ENCODE measurements around the gene EMSY.

The EMSY gene

DNA sequence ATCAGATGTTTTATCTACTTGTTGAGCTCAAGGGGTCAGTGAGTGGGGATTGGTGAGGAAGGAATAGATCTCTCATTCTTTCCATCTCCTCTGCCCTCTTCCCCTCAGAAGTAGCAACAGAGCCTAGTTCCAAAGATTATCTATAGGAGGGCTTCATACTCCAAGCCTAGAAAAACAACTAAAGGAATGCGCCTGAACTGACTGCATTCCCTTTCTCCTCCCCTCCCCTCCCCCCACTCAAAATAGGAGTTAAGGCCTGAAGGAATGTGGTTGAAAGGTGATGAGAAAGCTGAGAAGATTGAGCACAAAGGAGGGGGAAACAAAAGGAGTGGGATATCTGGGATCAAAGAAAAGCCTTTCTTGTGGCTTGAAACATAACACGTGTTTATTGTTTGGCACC is 10.5 kb downstream of the EMSY start:
- Histone ChIP-seq H3K9ac (ENCODE audit: low read length) (no peak overlapping the region), H3K79me2 (ENCODE audit: control insufficient read depth, insufficient read depth, low read length, poor library complexity) (no peaks in the 10 kb centered on the region), H3K4me1 (ENCODE audit: control insufficient read depth in 1 of 2, insufficient read depth in 2 of 2, low read length in 2 of 2) (peaks cover 2 to 4% of the 10 kb centered on the region in 2 experiments), H3K9me3 (ENCODE audit: insufficient read depth, low read depth, low read length) (no peaks in the 10 kb centered on the region), H2BK5ac (ENCODE audit: low read depth, low read length, poor library complexity) (peak overlapping the region; percentile 64), H3K4ac (ENCODE audit: low read depth, low read length) (no peak overlapping the region), H2AFZ (ENCODE audit: insufficient read depth, low read length, poor library complexity) (no peak overlapping the region), H3K4me3 (ENCODE audit: low read depth, low read length) (no peak overlapping the region), H2BK12ac (ENCODE audit: low read length) (no peak overlapping the region), H3K14ac (ENCODE audit: low read length) (no peak overlapping the region), H3K18ac (ENCODE audit: low read length) (no peak overlapping the region), H2BK120ac (ENCODE audit: insufficient read depth, low read length, poor library complexity) (no peak overlapping the region), H3K36me3 (ENCODE audit: control insufficient read depth in 1 of 2, insufficient read depth in 2 of 2, low read length in 2 of 2) (peaks cover 4 to 6% of the 10 kb centered on the region in 2 experiments), H3K23ac (ENCODE audit: low read length) (no peak overlapping the region), H3K27me3 (ENCODE audit: insufficient read depth, low read length) (no peaks in the 10 kb centered on the region), H4K12ac (ENCODE audit: low read depth, low read length) (no peak overlapping the region), H3K79me1 (ENCODE audit: low read length) (peaks cover 4% of the 10 kb centered on the region), H4K8ac (ENCODE audit: low read depth, low read length) (no peak overlapping the region), H2AK5ac (ENCODE audit: low read length) (no peak overlapping the region), H3K27ac (ENCODE audit: low read depth, low read length) (peak overlapping the region; percentile 86), H3K4me2 (ENCODE audit: low read length) (peak overlapping the region; percentile 48), H4K91ac (ENCODE audit: low read depth, low read length) (no peak overlapping the region)
- no CpG with 5 or more reads among the region's 2 CpGs for WGBS (ENCODE audit: extremely low coverage, insufficient coverage, insufficient read length)
- DNase-seq, result peak; percentile 7 to 40

- Histone ChIP-seq H3K4me1 (ENCODE audit: control insufficient read depth in 1 of 2, insufficient read depth in 2 of 2, low read length in 2 of 2) (peaks cover 2 to 4% of the 10 kb centered on the region in 2 experiments), H3K18ac (ENCODE audit: low read length) (no peak overlapping the region), H2BK120ac (ENCODE audit: insufficient read depth, low read length, poor library complexity) (peak overlapping the region; percentile 90), H3K4ac (ENCODE audit: low read depth, low read length) (no peak overlapping the region), H2BK12ac (ENCODE audit: low read length) (no peak overlapping the region), H4K12ac (ENCODE audit: low read depth, low read length) (no peak overlapping the region), H3K9me3 (ENCODE audit: insufficient read depth, low read depth, low read length) (no peaks in the 10 kb centered on the region), H2BK5ac (ENCODE audit: low read depth, low read length, poor library complexity) (peak overlapping the region; percentile 64), H3K4me3 (ENCODE audit: low read depth, low read length) (no peak overlapping the region), H4K8ac (ENCODE audit: low read depth, low read length) (no peak overlapping the region), H2AFZ (ENCODE audit: insufficient read depth, low read length, poor library complexity) (no peak overlapping the region), H3K27ac (ENCODE audit: low read depth, low read length) (peak overlapping the region; percentile 83), H3K14ac (ENCODE audit: low read length) (peak overlapping the region; percentile 25), H3K79me1 (ENCODE audit: low read length) (peaks cover 4% of the 10 kb centered on the region), H3K9ac (ENCODE audit: low read length) (no peak overlapping the region), H3K27me3 (ENCODE audit: insufficient read depth, low read length) (no peaks in the 10 kb centered on the region), H3K36me3 (ENCODE audit: control insufficient read depth in 1 of 2, insufficient read depth in 2 of 2, low read length in 2 of 2) (peaks cover 4 to 8% of the 10 kb centered on the region in 2 experiments), H3K79me2 (ENCODE audit: control insufficient read depth, insufficient read depth, low read length, poor library complexity) (no peaks in the 10 kb centered on the region), H3K23ac (ENCODE audit: low read length) (no peak overlapping the region), H3K4me2 (ENCODE audit: low read length) (peak overlapping the region; percentile 48), H4K91ac (ENCODE audit: low read depth, low read length) (no peak overlapping the region), H2AK5ac (ENCODE audit: low read length) (no peak overlapping the region)
- DNase-seq, result no peak
These were observed 11.1 kb downstream of the EMSY start for GRCh38 chr11:76455931-76456330.

DNA sequence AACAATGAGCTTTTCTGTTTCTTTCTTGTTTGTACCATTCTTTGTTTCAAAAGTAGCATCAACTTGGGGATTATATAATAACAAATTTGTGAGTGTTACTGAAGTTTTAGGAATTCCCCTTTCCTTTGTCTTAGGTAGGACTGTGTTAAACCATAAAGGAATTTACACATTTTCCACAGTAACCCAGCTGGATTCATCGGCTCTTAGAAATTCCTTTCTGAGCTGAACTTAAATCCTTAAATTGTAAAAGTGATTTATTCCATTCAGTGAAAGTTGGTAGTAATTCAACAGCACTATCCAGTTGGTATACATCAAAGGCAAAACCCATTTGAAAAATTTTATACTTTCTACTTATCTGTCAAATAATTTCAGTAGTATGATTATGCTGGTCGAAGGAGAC is 11.8 kb downstream of the EMSY start:
- Histone ChIP-seq H2BK120ac (ENCODE audit: insufficient read depth, low read length, poor library complexity) (no peak overlapping the region), H4K12ac (ENCODE audit: low read depth, low read length) (no peak overlapping the region), H3K23ac (ENCODE audit: low read length) (no peak overlapping the region), H3K9ac (ENCODE audit: low read length) (no peak overlapping the region), H3K18ac (ENCODE audit: low read length) (no peak overlapping the region), H3K79me2 (ENCODE audit: control insufficient read depth, insufficient read depth, low read length, poor library complexity) (no peaks in the 10 kb centered on the region), H3K4me1 (ENCODE audit: control insufficient read depth in 1 of 2, insufficient read depth in 2 of 2, low read length in 2 of 2) (peaks cover 2 to 4% of the 10 kb centered on the region in 2 experiments), H3K4me3 (ENCODE audit: low read depth, low read length) (no peak overlapping the region), H2AFZ (ENCODE audit: insufficient read depth, low read length, poor library complexity) (no peak overlapping the region), H4K8ac (ENCODE audit: low read depth, low read length) (no peak overlapping the region), H3K4ac (ENCODE audit: low read depth, low read length) (no peak overlapping the region), H3K4me2 (ENCODE audit: low read length) (no peak overlapping the region), H2BK12ac (ENCODE audit: low read length) (no peak overlapping the region), H3K27ac (ENCODE audit: low read depth, low read length) (no peak overlapping the region), H3K79me1 (ENCODE audit: low read length) (peaks cover 4% of the 10 kb centered on the region), H2AK5ac (ENCODE audit: low read length) (no peak overlapping the region), H2BK5ac (ENCODE audit: low read depth, low read length, poor library complexity) (no peak overlapping the region), H3K14ac (ENCODE audit: low read length) (no peak overlapping the region), H3K36me3 (ENCODE audit: control insufficient read depth in 1 of 2, insufficient read depth in 2 of 2, low read length in 2 of 2) (peaks cover 4 to 8% of the 10 kb centered on the region in 2 experiments), H3K27me3 (ENCODE audit: insufficient read depth, low read length) (no peaks in the 10 kb centered on the region), H3K9me3 (ENCODE audit: insufficient read depth, low read depth, low read length) (no peaks in the 10 kb centered on the region), H4K91ac (ENCODE audit: low read depth, low read length) (no peak overlapping the region)
- no CpG with 5 or more reads among the region's 2 CpGs for WGBS (ENCODE audit: extremely low coverage, insufficient coverage, insufficient read length)
- DNase-seq, result peak in 1 of 2 donors; percentile 19

DNA sequence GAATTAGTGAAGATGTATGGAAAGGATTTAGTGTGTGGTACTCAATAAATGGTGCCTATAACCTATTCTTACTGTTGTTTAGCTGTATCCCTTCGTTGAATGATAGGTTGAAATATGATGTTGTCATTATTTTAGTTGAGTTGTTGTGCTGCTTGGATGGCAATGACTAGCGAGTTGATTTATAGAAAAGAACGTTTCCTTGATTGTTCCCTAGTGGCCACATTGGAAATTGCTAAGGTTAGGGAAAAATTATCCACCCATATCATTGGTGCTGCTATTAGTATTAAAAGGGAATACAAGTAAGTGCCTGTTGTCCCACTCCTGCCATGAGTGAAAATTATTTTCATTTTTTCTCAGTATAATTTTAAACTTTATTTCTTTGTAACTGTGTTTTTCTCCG is 14.5 kb downstream of the EMSY start:
- Histone ChIP-seq H2BK120ac (ENCODE audit: insufficient read depth, low read length, poor library complexity) (no peak overlapping the region), H3K36me3 (ENCODE audit: control insufficient read depth in 1 of 2, insufficient read depth in 2 of 2, low read length in 2 of 2) (peaks cover 8 to 10% of the 10 kb centered on the region in 2 experiments), H2AK5ac (ENCODE audit: low read length) (no peak overlapping the region), H3K14ac (ENCODE audit: low read length) (no peak overlapping the region), H3K79me1 (ENCODE audit: low read length) (peaks cover 4% of the 10 kb centered on the region), H4K91ac (ENCODE audit: low read depth, low read length) (no peak overlapping the region), H3K27ac (ENCODE audit: low read depth, low read length) (no peak overlapping the region), H3K23ac (ENCODE audit: low read length) (no peak overlapping the region), H2BK12ac (ENCODE audit: low read length) (no peak overlapping the region), H3K79me2 (ENCODE audit: control insufficient read depth, insufficient read depth, low read length, poor library complexity) (no peaks in the 10 kb centered on the region), H3K4me3 (ENCODE audit: low read depth, low read length) (no peak overlapping the region), H3K9ac (ENCODE audit: low read length) (no peak overlapping the region), H4K8ac (ENCODE audit: low read depth, low read length) (no peak overlapping the region), H2BK5ac (ENCODE audit: low read depth, low read length, poor library complexity) (no peak overlapping the region), H3K4me2 (ENCODE audit: low read length) (no peak overlapping the region), H4K12ac (ENCODE audit: low read depth, low read length) (no peak overlapping the region), H3K9me3 (ENCODE audit: insufficient read depth, low read depth, low read length) (no peaks in the 10 kb centered on the region), H3K4me1 (ENCODE audit: control insufficient read depth in 1 of 2, insufficient read depth in 2 of 2, low read length in 2 of 2) (peaks cover 2 to 4% of the 10 kb centered on the region in 2 experiments), H3K4ac (ENCODE audit: low read depth, low read length) (no peak overlapping the region), H2AFZ (ENCODE audit: insufficient read depth, low read length, poor library complexity) (no peak overlapping the region), H3K18ac (ENCODE audit: low read length) (no peak overlapping the region), H3K27me3 (ENCODE audit: insufficient read depth, low read length) (no peaks in the 10 kb centered on the region)
- no CpG with 5 or more reads among the region's 4 CpGs for WGBS (ENCODE audit: extremely low coverage, insufficient coverage, insufficient read length)
- peak in 1 of 2 donors; percentile 52 for DNase-seq
